ENCODE results near the gene LRRC37A2.
"Not testable (repeated sequence)": the region's sequence is repeated elsewhere in the genome, so short reads cannot be mapped to it uniquely, and the experiment has no call there.

- not testable (repeated sequence) for TF ChIP-seq CTCF, POLR2A (IDR thresholded peaks at IDR 0.05)
These were observed 33.4 kb upstream of the LRRC37A2 start for GRCh38 chr17:46478823-46479222.
